Measurements from ENCODE around the gene NCKIPSD. TPM values are rescaled to one million over a fixed set of nuclear protein-coding genes. Genes with fewer than 3 reads are reported as not detected.

NCKIPSD gene
- total RNA-seq, 1 experiment from 2014 or later: 36.9 TPM

GRCh38 chr3:48688737-48689075 lies 3.0 kb upstream of the NCKIPSD start:
- H3K4me3 ChIP-seq (replicated peaks in 1 of 2; ENCODE audit: low read depth in 1 of 2, low read length in 2 of 2): no peak overlapping the region
- H3K27me3 ChIP-seq (ENCODE audit: insufficient read depth, low read length): no peaks in the 10 kb centered on the region
- CTCF ChIA-PET: interaction anchor here (1.5 to 1.6 kb wide), 2 partner anchors 8 to 288 kb away, joined by 3 to 4 read pairs; no protein-coding TSS in a partner anchor
- DNase-seq (ENCODE audit: low read depth, low spot score) (no peak), ATAC-seq (no peak)
- H3K9me2 ChIP-seq (ENCODE audit: insufficient read depth): no peaks in the 10 kb centered on the region
- no peaks in the 10 kb centered on the region for H4K20me1 ChIP-seq (ENCODE audit: insufficient read depth)
- no peak overlapping the region for H3K4me2 ChIP-seq (ENCODE audit: low read length)
- H2AFZ ChIP-seq (ENCODE audit: low read depth, low read length, poor library complexity, severe bottlenecking): no peak overlapping the region
- intact Hi-C loops (cut with micrococcal nuclease): loop anchor here (5.0 kb wide), 1 partner anchor 264 kb away; no protein-coding TSS in a partner anchor
- no peak overlapping the region for H3K9ac ChIP-seq (ENCODE audit: low read length)
- H3K4me1 ChIP-seq (ENCODE audit: control insufficient read depth in 1 of 2, insufficient read depth in 2 of 2, low read length in 2 of 2): peaks cover 7 to 12% of the 10 kb centered on the region in 2 experiments
- H3K79me2 ChIP-seq (ENCODE audit: insufficient read depth, low read length): peaks cover 46% of the 10 kb centered on the region
- no peak overlapping the region for H3K27ac ChIP-seq (ENCODE audit: low read depth, low read length)
- RAD21 ChIA-PET (ENCODE audit: low non-redundant PET in 1 of 2, low total read pairs in 2 of 2, uncharacterized antibody in 2 of 2, unreplicated experiment in 2 of 2): no interaction called here
- no peaks in the 10 kb centered on the region for H3K9me3 ChIP-seq (ENCODE audit: control insufficient read depth in 1 of 2, insufficient read depth in 1 of 2, low read depth in 1 of 2, low read length in 2 of 2)
- TF ChIP-seq ZFX (IDR thresholded peaks at IDR 0.05): no peak
- no peak for TF ChIP-seq TCF7L2 (IDR thresholded peaks at IDR 0.05; ENCODE audit: borderline replicate concordance, extremely low read depth, insufficient read depth, insufficient read length)
- TF ChIP-seq SRF (IDR thresholded peaks at IDR 0.05; ENCODE audit: low read depth): no peak
- TF ChIP-seq MAX (IDR thresholded peaks at IDR 0.05): no peak
- 0 out of 2 replicates have a peak, but pooled peaks have one; percentile 13 for TF ChIP-seq POLR2AphosphoS5 (IDR thresholded peaks at IDR 0.05; ENCODE audit: low read depth, low read length)
- peaks cover 37 to 55% of the 10 kb centered on the region in 2 experiments for H3K36me3 ChIP-seq (ENCODE audit: control insufficient read depth in 1 of 2, insufficient read depth in 2 of 2, low read length in 2 of 2)
- no TSS peak for BruUV-seq (replicated peaks)
- POLR2A ChIA-PET: no interaction called here

- no peaks in the 10 kb centered on the region for H3K27me3 ChIP-seq (ENCODE audit: insufficient read depth, low read length)
- no TSS peak for BruUV-seq (replicated peaks)
- H3K9me3 ChIP-seq (ENCODE audit: control insufficient read depth in 1 of 2, insufficient read depth in 1 of 2, low read depth in 1 of 2, low read length in 2 of 2): no peaks in the 10 kb centered on the region
- ATAC-seq (no peak), DNase-seq (ENCODE audit: low read depth, low spot score) (no peak)
- peaks cover 32 to 50% of the 10 kb centered on the region in 2 experiments for H3K36me3 ChIP-seq (ENCODE audit: control insufficient read depth in 1 of 2, insufficient read depth in 2 of 2, low read length in 2 of 2)
- no peak overlapping the region for H3K4me3 ChIP-seq (replicated peaks in 1 of 2; ENCODE audit: low read depth in 1 of 2, low read length in 2 of 2)
- peaks cover 46% of the 10 kb centered on the region for H3K79me2 ChIP-seq (ENCODE audit: insufficient read depth, low read length)
- RAD21 ChIA-PET (ENCODE audit: low non-redundant PET in 1 of 2, low total read pairs in 2 of 2, uncharacterized antibody in 2 of 2, unreplicated experiment in 2 of 2): no interaction called here
- no peak overlapping the region for H3K9ac ChIP-seq (ENCODE audit: low read length)
- POLR2A ChIA-PET: no interaction called here
- no peaks in the 10 kb centered on the region for H4K20me1 ChIP-seq (ENCODE audit: insufficient read depth)
- H3K27ac ChIP-seq (ENCODE audit: low read depth, low read length): 0 out of 2 replicates have a peak overlapping the region, but pooled peaks have one; percentile 8
- CTCF ChIA-PET: interaction anchor here (1.5 to 1.6 kb wide), 2 partner anchors 9 to 287 kb away, joined by 3 to 4 read pairs; no protein-coding TSS in a partner anchor
- no peak overlapping the region for H2AFZ ChIP-seq (ENCODE audit: low read depth, low read length, poor library complexity, severe bottlenecking)
- no peaks in the 10 kb centered on the region for H3K9me2 ChIP-seq (ENCODE audit: insufficient read depth)
- intact Hi-C loops (cut with micrococcal nuclease): loop anchor here (5.0 kb wide), 1 partner anchor 264 kb away; no protein-coding TSS in a partner anchor
- no peak overlapping the region for H3K4me2 ChIP-seq (ENCODE audit: low read length)
- peaks cover 12 to 17% of the 10 kb centered on the region in 2 experiments for H3K4me1 ChIP-seq (ENCODE audit: control insufficient read depth in 1 of 2, insufficient read depth in 2 of 2, low read length in 2 of 2)
- TF ChIP-seq POLR2AphosphoS5 (IDR thresholded peaks at IDR 0.05; ENCODE audit: low read depth, low read length): no peak
- TF ChIP-seq ZBTB33 (IDR thresholded peaks at IDR 0.05; ENCODE audit: extremely low read depth, insufficient replicate concordance, low read length): no peak
- TF ChIP-seq ZNF274 (IDR thresholded peaks at IDR 0.05; ENCODE audit: low read depth, low read length): no peak
- TF ChIP-seq EZH2 (IDR thresholded peaks at IDR 0.05): no peak
- no peak for TF ChIP-seq SIN3A (IDR thresholded peaks at IDR 0.05; ENCODE audit: low read depth)
- no peak for TF ChIP-seq CTCF (IDR thresholded peaks at IDR 0.05 in 2 of 3, conservative IDR thresholded peaks at IDR 0.05 in 1 of 3; ENCODE audit: borderline replicate concordance in 1 of 3, insufficient read depth in 1 of 3, low read depth in 2 of 3, low read length in 2 of 3)
- no peak for TF ChIP-seq CBX3 (IDR thresholded peaks at IDR 0.05; ENCODE audit: low read depth)
- TF ChIP-seq EZH2phosphoT487 (IDR thresholded peaks at IDR 0.05; ENCODE audit: borderline replicate concordance): no peak
- no peak for TF ChIP-seq CEBPB (IDR thresholded peaks at IDR 0.05; ENCODE audit: low read depth)
Observed at GRCh38 chr3:48688032-48688736, 2.5 kb upstream of the NCKIPSD start.
